ENCODE measurements around the gene TMEM255A. TPM values are rescaled to one million over a fixed set of nuclear protein-coding genes. Genes with fewer than 3 reads are reported as not detected.

Gene TMEM255A
- 0.16 and 0.89 TPM in 2 replicates for total RNA-seq

GRCh38 chrX:120310861-120311726 lies at the start of gene TMEM255A:
TMEM255A (minus strand) TSS chrX:120311461; CDS start chrX:120311309, 152 bp downstream.

DNA sequence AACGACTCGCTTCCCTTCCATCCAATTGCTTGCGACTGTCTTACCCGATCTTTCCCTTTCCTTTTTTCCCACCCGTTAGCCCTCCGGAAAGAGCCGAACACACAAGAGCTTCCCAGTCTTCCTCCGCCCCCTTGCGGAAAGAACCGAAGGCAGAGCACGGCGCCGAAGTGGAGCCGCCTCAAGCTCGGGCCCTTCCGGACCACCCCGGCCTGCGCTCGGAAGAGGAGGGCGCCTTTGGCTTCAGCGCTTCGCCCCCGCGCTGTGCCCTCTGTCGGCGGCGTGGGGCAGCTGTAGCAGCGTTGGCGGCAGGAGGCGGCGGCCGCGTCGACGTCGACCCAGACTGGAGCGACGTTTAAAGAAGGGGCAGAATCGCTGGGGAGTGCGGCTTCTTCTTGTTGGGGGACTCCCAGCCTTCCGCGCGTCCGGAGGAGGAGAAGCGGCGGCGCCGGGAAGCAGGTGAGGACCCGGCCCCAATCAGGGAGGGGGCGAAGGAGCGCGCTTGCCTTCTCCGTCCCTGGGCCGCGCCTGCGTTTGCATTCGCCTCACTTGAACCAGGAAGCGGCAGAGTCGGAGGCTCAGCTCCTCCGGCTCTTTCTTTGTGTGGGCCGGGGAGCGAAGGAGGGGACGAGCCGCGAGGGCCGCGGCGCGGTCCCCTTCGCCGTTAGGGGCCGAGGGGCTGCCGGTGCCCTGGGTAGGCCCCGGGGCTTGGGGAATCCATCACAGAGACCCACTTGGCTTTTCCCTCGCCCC lies 60.6 kb downstream of the TMEM255A start, which contains the start of gene ZBTB33:
ZBTB33 (plus strand) TSS at position 291 of the 750 bp plus-strand sequence. CDS start 2,604 bp downstream, outside the sequence.

Other genes starting within 250 kb of the TMEM255A start
- not detected in 2 replicates for gene RHOXF2B, start 233.8 kb downstream of the TMEM255A start, total RNA-seq
- not detected in 2 replicates for gene RHOXF1, start 195.5 kb downstream of the TMEM255A start, total RNA-seq
- not detected in 2 replicates for gene RHOXF2, start 152.8 kb downstream of the TMEM255A start, total RNA-seq
- gene ZBTB33, start 60.6 kb downstream of the TMEM255A start, total RNA-seq = 7.8 and 8.9 TPM in 2 replicates
- gene ATP1B4, start 50.6 kb upstream of the TMEM255A start, total RNA-seq = not detected in 2 replicates
- 82.5 and 106 TPM in 2 replicates for gene LAMP2, start 157.8 kb upstream of the TMEM255A start, total RNA-seq
- gene CUL4B, start 249.5 kb upstream of the TMEM255A start, total RNA-seq = 27.1 and 29.5 TPM in 2 replicates